Neural progenitor cell (in vitro differentiated cells): ENCODE results near the gene IQCM. TPM values are rescaled to one million over a fixed set of nuclear protein-coding genes. Genes with fewer than 3 reads are reported as not detected.

Experiments
- DNase-seq: peaks from one replicate; pipeline ENCODE4 v3.0.0-alpha.2; 2016; ENCODE audit warnings: low spot score
- H2AFZ ChIP-seq: fragments of 200-600 bp; sonication (generic); replicated peaks from 2 replicates; pipeline ENCODE4 v1.6.1; 2016; ENCODE audit warnings: antibody characterized with exemption
- H3F3A ChIP-seq: fragments of 200-600 bp; sonication (generic); 2 replicates; pipeline ENCODE4 v1.6.1; 2016; ENCODE audit warnings: antibody characterized with exemption, low read depth
- H3K27ac ChIP-seq: fragments of 200-600 bp; sonication (generic); 2 replicates; pipeline ENCODE4 v1.5.1; 2016; ENCODE audit warnings: mild to moderate bottlenecking
- H3K27me3 ChIP-seq: fragments of 200-600 bp; sonication (generic); 2 replicates; pipeline ENCODE4 v1.6.1; 2016; ENCODE audit warnings: mild to moderate bottlenecking, moderate library complexity
- H3K36me3 ChIP-seq: fragments of 200-600 bp; sonication (generic); 2 replicates; pipeline ENCODE4 v1.5.1; 2016
- H3K4me1 ChIP-seq: fragments of 200-600 bp; sonication (generic); 2 replicates; pipeline ENCODE4 v1.6.1; 2016; ENCODE audit warnings: mixed run types
- H3K4me2 ChIP-seq: fragments of 200-600 bp; sonication (generic); 2 replicates; pipeline ENCODE4 v1.6.1; 2016
- H3K4me3 ChIP-seq: fragments of 200-600 bp; sonication (generic); 2 replicates; pipeline ENCODE4 v1.5.1; 2016
- H3K79me2 ChIP-seq: fragments of 200-600 bp; sonication (generic); 2 replicates; pipeline ENCODE4 v1.6.1; 2016; ENCODE audit warnings: low read depth
- H3K9ac ChIP-seq: fragments of 200-600 bp; sonication (generic); 2 replicates; pipeline ENCODE4 v1.6.1; 2016
- H3K9me3 ChIP-seq: fragments of 200-600 bp; sonication (generic); 2 replicates; pipeline ENCODE4 v1.5.1; 2016; ENCODE audit warnings: low read depth
- H4K20me1 ChIP-seq: fragments of 200-600 bp; sonication (generic); 2 replicates; pipeline ENCODE4 v1.6.1; 2016; ENCODE audit warnings: low read depth
- H3K27ac Mint-ChIP-seq: 3 replicates; pipeline ENCODE4 v1.8.0; 2021; ENCODE audit warnings: mixed read lengths
- H3K27me3 Mint-ChIP-seq: 2 replicates; pipeline ENCODE4 v1.8.0; 2022; ENCODE audit warnings: low read depth, mild to moderate bottlenecking, inconsistent platforms, moderate library complexity, mixed read lengths; ENCODE audit not compliant: insufficient read depth
- H3K36me3 Mint-ChIP-seq: 3 replicates; pipeline ENCODE4 v1.8.0; 2021; ENCODE audit warnings: mixed read lengths
- H3K4me1 Mint-ChIP-seq: 3 replicates; pipeline ENCODE4 v1.8.0; 2021; ENCODE audit warnings: mixed read lengths
- H3K4me3 Mint-ChIP-seq: 3 replicates; pipeline ENCODE4 v1.8.0; 2021; ENCODE audit warnings: mild to moderate bottlenecking, moderate library complexity, mixed read lengths
- H3K9me3 Mint-ChIP-seq: 3 replicates; pipeline ENCODE4 v1.8.0; 2020; ENCODE audit warnings: mixed read lengths
- CTCF ChIP-seq: fragments of 200-600 bp; sonication (generic); IDR thresholded peaks from 2 replicates; pipeline ENCODE4 v1.5.1; 2017; ENCODE audit warnings: antibody characterized with exemption, mild to moderate bottlenecking
- EZH2 ChIP-seq: fragments of 200-600 bp; sonication (generic); IDR thresholded peaks from 2 replicates; pipeline ENCODE4 v1.6.1; 2017; ENCODE audit warnings: antibody characterized with exemption, mild to moderate bottlenecking, moderate library complexity
- EZH2phosphoT487 ChIP-seq: fragments of 200-600 bp; sonication (generic); IDR thresholded peaks from 2 replicates; pipeline ENCODE4 v1.6.1; 2017; ENCODE audit warnings: antibody characterized with exemption
- total RNA-seq: library from RNA; depleted of rRNA; stranded (reverse); fragments of >200 nt; gene quantifications from 2 replicates; pipeline ENCODE4 v1.2.3, GENCODE V29; 2015; ENCODE audit warnings: low replicate concordance

The IQCM gene
- total RNA-seq, 1 donor from 2014 or later = 0.26 TPM

DNA sequence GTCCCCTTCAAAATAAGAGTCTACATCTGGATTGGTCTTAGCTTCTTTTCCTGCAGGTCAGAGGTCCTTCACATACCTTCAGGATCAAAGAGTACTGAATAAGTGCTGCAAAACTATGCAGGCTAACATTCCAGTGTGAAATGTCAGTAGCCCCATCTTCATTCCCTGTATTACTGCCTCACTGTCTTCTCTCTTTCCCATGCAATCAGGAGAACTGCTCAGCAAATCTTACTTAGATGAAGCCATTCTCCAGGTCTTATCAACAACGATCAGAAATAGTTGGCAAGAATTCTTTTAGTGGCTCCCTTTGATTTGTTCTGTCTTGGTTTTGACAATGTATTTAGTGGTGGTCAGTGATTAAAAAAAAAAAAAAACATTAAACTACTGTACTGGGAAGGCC, 26.0 kb upstream of the IQCM start:
- no peaks in the 10 kb centered on the region for H4K20me1 ChIP-seq
- no peaks in the 10 kb centered on the region for H3K27me3 ChIP-seq
- DNase-seq = no peak
- H3K9ac ChIP-seq = no peak overlapping the region
- Mint-ChIP-seq H3K27ac (no peak overlapping the region), H3K4me1 (no peaks in the 10 kb centered on the region), H3K4me3 (no peak overlapping the region), H3K36me3 (no peaks in the 10 kb centered on the region), H3K9me3 (no peaks in the 10 kb centered on the region), H3K27me3 (no peaks in the 10 kb centered on the region)
- no peak overlapping the region for H3K27ac ChIP-seq
- H3K36me3 ChIP-seq = no peaks in the 10 kb centered on the region
- H3K79me2 ChIP-seq = no peaks in the 10 kb centered on the region
- TF ChIP-seq EZH2 (no peak), EZH2phosphoT487 (no peak), CTCF (no peak)
- no peak overlapping the region for H2AFZ ChIP-seq
- H3K9me3 ChIP-seq = no peaks in the 10 kb centered on the region
- no peaks in the 10 kb centered on the region for H3F3A ChIP-seq
- H3K4me3 ChIP-seq = no peak overlapping the region
- no peak overlapping the region for H3K4me2 ChIP-seq
- H3K4me1 ChIP-seq = no peaks in the 10 kb centered on the region

GRCh38 chr4:149838036-149838435, 22.4 kb upstream of the IQCM start:
- TF ChIP-seq EZH2 (no peak), EZH2phosphoT487 (no peak), CTCF (no peak)
- no peak overlapping the region for H3K27ac ChIP-seq

DNA sequence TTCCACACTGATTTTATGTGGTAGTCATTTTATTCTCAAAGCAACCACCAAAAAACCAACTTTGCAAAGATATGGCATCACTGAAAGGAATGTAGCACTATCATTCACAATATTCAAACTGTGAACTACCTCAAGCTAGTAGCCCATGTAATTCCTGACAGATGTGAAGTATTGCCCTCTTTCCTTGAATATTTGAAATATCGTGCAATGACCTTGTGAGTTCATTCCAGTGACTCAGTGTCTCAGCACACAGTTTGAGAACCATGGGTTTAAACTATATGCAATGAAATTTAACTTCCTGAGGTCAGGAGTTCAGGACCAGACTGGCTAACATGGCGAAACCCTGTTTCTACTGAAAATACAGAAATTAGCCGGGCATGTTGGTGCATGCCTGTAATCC, 20.9 kb upstream of the IQCM start:
- H3K9me3 ChIP-seq = no peaks in the 10 kb centered on the region
- H3K4me1 ChIP-seq = no peaks in the 10 kb centered on the region
- TF ChIP-seq EZH2 (no peak), CTCF (no peak), EZH2phosphoT487 (no peak)
- no peaks in the 10 kb centered on the region for H3K79me2 ChIP-seq
- DNase-seq = no peak
- Mint-ChIP-seq H3K9me3 (no peaks in the 10 kb centered on the region), H3K27me3 (no peaks in the 10 kb centered on the region), H3K27ac (no peak overlapping the region), H3K36me3 (no peaks in the 10 kb centered on the region), H3K4me1 (no peaks in the 10 kb centered on the region), H3K4me3 (no peak overlapping the region)
- H3K36me3 ChIP-seq = no peaks in the 10 kb centered on the region
- H3K27me3 ChIP-seq = no peaks in the 10 kb centered on the region
- H3F3A ChIP-seq = no peaks in the 10 kb centered on the region
- no peak overlapping the region for H3K27ac ChIP-seq
- no peaks in the 10 kb centered on the region for H4K20me1 ChIP-seq
- H3K4me2 ChIP-seq = no peak overlapping the region
- H3K4me3 ChIP-seq = no peak overlapping the region
- no peak overlapping the region for H3K9ac ChIP-seq
- no peak overlapping the region for H2AFZ ChIP-seq

More at GRCh38 chr4:149838036-149838435, 22.4 kb upstream of the IQCM start:
- H3F3A ChIP-seq = no peaks in the 10 kb centered on the region
- Mint-ChIP-seq H3K27ac (no peak overlapping the region), H3K36me3 (no peaks in the 10 kb centered on the region), H3K4me3 (no peak overlapping the region), H3K4me1 (no peaks in the 10 kb centered on the region), H3K9me3 (no peaks in the 10 kb centered on the region), H3K27me3 (no peaks in the 10 kb centered on the region)
- H3K4me3 ChIP-seq = no peak overlapping the region
- no peaks in the 10 kb centered on the region for H3K27me3 ChIP-seq
- H3K79me2 ChIP-seq = no peaks in the 10 kb centered on the region
- H4K20me1 ChIP-seq = no peaks in the 10 kb centered on the region
- no peak for DNase-seq
- H3K9me3 ChIP-seq = no peaks in the 10 kb centered on the region
- H3K9ac ChIP-seq = no peak overlapping the region
- no peak overlapping the region for H2AFZ ChIP-seq
- H3K36me3 ChIP-seq = no peaks in the 10 kb centered on the region
- no peaks in the 10 kb centered on the region for H3K4me1 ChIP-seq
- H3K4me2 ChIP-seq = no peak overlapping the region

DNA sequence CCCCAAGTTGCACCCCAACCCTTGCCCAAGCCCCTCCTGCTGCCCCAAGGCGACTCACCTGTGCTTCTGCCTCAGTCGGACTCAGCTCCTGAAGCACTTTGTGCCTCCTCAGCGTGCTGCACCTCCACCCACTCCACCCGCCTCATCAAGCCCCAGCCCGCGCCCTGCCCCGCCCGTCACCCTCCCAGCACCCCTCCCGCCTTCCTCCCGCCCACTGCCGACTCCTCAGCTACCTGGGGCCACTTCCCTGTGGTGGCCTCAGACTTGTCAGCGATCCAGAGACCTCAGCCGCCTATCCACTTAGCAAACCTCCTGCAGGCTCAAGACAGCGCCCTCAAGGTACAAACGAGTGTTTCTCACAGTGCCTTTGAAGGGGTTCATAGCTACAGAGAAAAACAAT, 19.6 kb upstream of the IQCM start:
- Mint-ChIP-seq H3K36me3 (no peaks in the 10 kb centered on the region), H3K4me3 (no peak overlapping the region), H3K27ac (no peak overlapping the region), H3K27me3 (no peaks in the 10 kb centered on the region), H3K4me1 (no peaks in the 10 kb centered on the region), H3K9me3 (no peaks in the 10 kb centered on the region)
- Histone ChIP-seq H3K9ac (no peak overlapping the region), H3K27me3 (no peaks in the 10 kb centered on the region), H2AFZ (no peak overlapping the region), H3K9me3 (no peaks in the 10 kb centered on the region), H3K4me1 (no peaks in the 10 kb centered on the region), H3K4me3 (no peak overlapping the region), H3K79me2 (no peaks in the 10 kb centered on the region), H3K4me2 (no peak overlapping the region), H3K36me3 (no peaks in the 10 kb centered on the region), H4K20me1 (no peaks in the 10 kb centered on the region), H3K27ac (no peak overlapping the region), H3F3A (no peaks in the 10 kb centered on the region)
- no peak for TF ChIP-seq EZH2phosphoT487
- TF ChIP-seq CTCF = no peak
- no peak for TF ChIP-seq EZH2
- no peak for DNase-seq
